HCT116 (cell line): Measurements from ENCODE around the gene SDCCAG8.

ENCODE experiments used
- ATF3 ChIP-seq: IDR thresholded peaks from 2 replicates; pipeline ENCODE4 v1.6.1; 2012
- CEBPB ChIP-seq: IDR thresholded peaks from 2 replicates; pipeline ENCODE4 v1.6.1; 2012; ENCODE audit warnings: low read depth
- CTCF ChIP-seq, 3 experiments: fragments of 200-600 bp in 1 of 3; sonication (generic) in 1 of 3; IDR thresholded peaks in 2 of 3; conservative IDR thresholded peaks in 1 of 3; 2 replicates each; pipeline ENCODE4 v1.5.1; 2012 to 2017; ENCODE audit warnings: low read depth in 2 of 3, low read length in 2 of 3, antibody characterized with exemption in 1 of 3, borderline replicate concordance in 1 of 3, control low read depth in 1 of 3, mild to moderate bottlenecking in 1 of 3, mixed read lengths in 1 of 3, mixed run types in 1 of 3, moderate library complexity in 1 of 3; ENCODE audit not compliant: insufficient read depth in 1 of 3
- EGR1 ChIP-seq: IDR thresholded peaks from 2 replicates; pipeline ENCODE4 v1.6.1; 2012; ENCODE audit warnings: low read depth
- EZH2 ChIP-seq: fragments of 200-600 bp; sonication (generic); IDR thresholded peaks from 2 replicates; pipeline ENCODE4 v1.6.1; 2017; ENCODE audit warnings: antibody characterized with exemption, mixed run types
- EZH2phosphoT487 ChIP-seq: fragments of 200-600 bp; IDR thresholded peaks from 2 replicates; pipeline ENCODE4 v1.6.1; 2018; ENCODE audit warnings: antibody characterized with exemption, borderline replicate concordance
- JUND ChIP-seq: IDR thresholded peaks from 2 replicates; pipeline ENCODE4 v1.6.1; 2012
- MAX ChIP-seq: IDR thresholded peaks from 2 replicates; pipeline ENCODE4 v1.6.1; 2012
- POLR2A ChIP-seq: IDR thresholded peaks from 2 replicates; pipeline ENCODE4 v1.7.0; 2011; ENCODE audit warnings: borderline replicate concordance; ENCODE audit not compliant: insufficient read depth, insufficient read length; ENCODE audit errors: extremely low read depth
- POLR2AphosphoS5 ChIP-seq: IDR thresholded peaks from 2 replicates; pipeline ENCODE4 v1.6.1; 2011; ENCODE audit warnings: mild to moderate bottlenecking, low read depth, low read length, moderate library complexity
- REST ChIP-seq: IDR thresholded peaks from 2 replicates; pipeline ENCODE4 v1.6.1; 2012; ENCODE audit warnings: low read depth
- SIN3A ChIP-seq: IDR thresholded peaks from 2 replicates; pipeline ENCODE4 v1.6.1; 2012; ENCODE audit warnings: low read depth
- SP1 ChIP-seq: IDR thresholded peaks from 2 replicates; pipeline ENCODE4 v1.6.1; 2012; ENCODE audit warnings: low read depth
- SRF ChIP-seq: IDR thresholded peaks from 2 replicates; pipeline ENCODE4 v1.6.1; 2012; ENCODE audit warnings: low read depth

GRCh38 chr1:243438815-243439214, 183.0 kb downstream of the SDCCAG8 start:
- TF ChIP-seq ATF3 = no peak
- no peak for TF ChIP-seq SRF
- no peak for TF ChIP-seq POLR2A
- no peak for TF ChIP-seq POLR2AphosphoS5
- no peak for TF ChIP-seq CEBPB
- no peak for TF ChIP-seq EZH2
- no peak for TF ChIP-seq CTCF (IDR thresholded peaks at IDR 0.05 in 2 of 3, conservative IDR thresholded peaks at IDR 0.05 in 1 of 3; ENCODE audit: borderline replicate concordance in 1 of 3, insufficient read depth in 1 of 3, low read depth in 2 of 3, low read length in 2 of 3)
- TF ChIP-seq JUND = no peak
- no peak for TF ChIP-seq SP1
- no peak for TF ChIP-seq MAX
- no peak for TF ChIP-seq REST
- no peak for TF ChIP-seq EZH2phosphoT487
- TF ChIP-seq EGR1 = no peak
- TF ChIP-seq SIN3A = no peak
